Esophagus muscularis mucosa (tissue), 4 donors: ENCODE data around the gene CALML4. TPM values are rescaled to one million over a fixed set of nuclear protein-coding genes. Genes with fewer than 3 reads are reported as not detected.
"Not testable (repeated sequence)": the region's sequence is repeated elsewhere in the genome, so short reads cannot be mapped to it uniquely, and the experiment has no call there.

Experiments
- DNase-seq: peaks from one replicate; pipeline ENCODE4 v3.0.0-alpha.2; 2017; ENCODE audit errors: extremely low spot score
- H3K27ac ChIP-seq, 4 donors: fragments of 200-600 bp; sonication (generic); replicated peaks in 1 of 4; 1 replicate in 3 of 4; 2 replicates in 1 of 4; pipeline ENCODE4 v1.5.1; 2016 to 2019; ENCODE audit warnings: mild to moderate bottlenecking in 1 of 4
- H3K27me3 ChIP-seq, 4 donors: fragments of 200-600 bp; sonication (generic); one replicate each; pipeline versions ENCODE4 v1.5.1 to v1.6.0; 2016 to 2019
- H3K36me3 ChIP-seq, 4 donors: fragments of 200-600 bp; sonication (generic); one replicate each; pipeline ENCODE4 v1.5.1; 2016 to 2019
- H3K4me1 ChIP-seq, 4 donors: fragments of 200-600 bp; sonication (generic); one replicate each; pipeline ENCODE4 v1.5.1; 2016 to 2019
- H3K4me3 ChIP-seq, 4 donors: fragments of 200-600 bp; sonication (generic); 1 replicate in 2 of 4; 2 replicates in 2 of 4; pipeline ENCODE4 v1.5.1; 2016 to 2019; ENCODE audit warnings: mild to moderate bottlenecking in 4 of 4, moderate library complexity in 1 of 4
- H3K9me3 ChIP-seq, 4 donors: fragments of 200-600 bp; sonication (generic); 1 replicate in 3 of 4; 2 replicates in 1 of 4; pipeline ENCODE4 v1.5.1; 2016 to 2019
- CTCF ChIP-seq, 3 experiments: fragments of 200-600 bp in 2 of 3; fragments of 450-650 bp in 1 of 3; sonication (generic) in 2 of 3; IDR thresholded peaks; one replicate each; pipeline ENCODE4 v1.5.1; 2017 to 2019; ENCODE audit warnings: antibody characterized with exemption in 3 of 3, mild to moderate bottlenecking in 2 of 3, moderate library complexity in 1 of 3
- EP300 ChIP-seq: sonication (generic); formaldehyde crosslinking; IDR thresholded peaks from one replicate; pipeline ENCODE4 v1.6.1; 2017; ENCODE audit warnings: antibody characterized with exemption
- POLR2A ChIP-seq: fragments of 450-650 bp; IDR thresholded peaks from one replicate; pipeline ENCODE4 v1.6.1; 2017; ENCODE audit warnings: antibody characterized with exemption, moderate library complexity, mild to moderate bottlenecking, low read depth
- POLR2AphosphoS5 ChIP-seq, 2 donors: sonication (generic); formaldehyde crosslinking; IDR thresholded peaks; one replicate each; pipeline ENCODE4 v1.6.1; 2017; ENCODE audit warnings: antibody characterized with exemption in 2 of 2
- WGBS: methylation state at CpG from one replicate; pipeline ENCODE4 v1.1.5; 2018; 5-methylcytosine and 5-hydroxymethylcytosine counted together
- intact Hi-C: fragments of 100-400 bp; cut with DNase I; formaldehyde crosslinking; loops from one replicate; pipeline ENCODE4 v1.15.1; 2023
- total RNA-seq, 4 donors: library from RNA; depleted of rRNA; stranded (reverse); fragments of >200 nt; gene quantifications; one replicate each; pipeline versions ENCODE4 v1.1.0 to v1.2.1, GENCODE V29; 2016

CALML4 gene
- total RNA-seq, 4 donors from 2014 or later: 14.2 to 45.8 (median 32.1) TPM

- Histone ChIP-seq H3K4me1 (no peaks in the 10 kb centered on the region), H3K4me3 (no peak overlapping the region), H3K9me3 (no peaks in the 10 kb centered on the region), H3K27me3 (no peaks in the 10 kb centered on the region), H3K36me3 (peaks cover 0 to 17% (median 10%) of the 10 kb centered on the region in 4 donors), H3K27ac (no peak overlapping the region)
- whole genome bisulfite sequencing: 83% methylated on average over 4 of the region's 4 CpGs
- intact Hi-C loops: loop anchor here (10.0 kb wide), 1 partner anchor 63 kb away; no protein-coding TSS in a partner anchor
- TF ChIP-seq POLR2AphosphoS5 (IDR thresholded peaks at IDR 0.05) (no peak), CTCF (IDR thresholded peaks at IDR 0.05) (no peak), EP300 (no peak), POLR2A (no peak)
- no peak for DNase-seq
These were observed 12.2 kb upstream of the CALML4 start for GRCh38 chr15:68217341-68217740.

- Histone ChIP-seq H3K4me1 (peaks cover 10 to 16% (median 14%) of the 10 kb centered on the region in 4 donors), H3K27ac (no peak overlapping the region), H3K9me3 (no peaks in the 10 kb centered on the region), H3K4me3 (no peak overlapping the region), H3K27me3 (no peaks in the 10 kb centered on the region), H3K36me3 (peaks cover 0 to 17% (median 10%) of the 10 kb centered on the region in 4 donors)
- 72% methylated on average over 5 of the region's 6 CpGs for WGBS
- no peak for TF ChIP-seq POLR2AphosphoS5 (IDR thresholded peaks at IDR 0.05)
- no peak for TF ChIP-seq EP300
- TF ChIP-seq CTCF (IDR thresholded peaks at IDR 0.05): no peak
- no peak for TF ChIP-seq POLR2A
- intact Hi-C loops: loop anchor here (5.0 to 10.0 kb wide), 2 partner anchors 60 to 158 kb away; no protein-coding TSS in a partner anchor
- no peak for DNase-seq
These were observed 9.7 kb upstream of the CALML4 start for GRCh38 chr15:68214838-68215254.

- 94% methylated on average over 17 of the region's 17 CpGs for WGBS
- Histone ChIP-seq H3K4me1 (peaks cover 10 to 20% (median 16%) of the 10 kb centered on the region in 4 donors), H3K27ac (no peak overlapping the region), H3K27me3 (no peaks in the 10 kb centered on the region), H3K4me3 (no peak overlapping the region), H3K9me3 (no peaks in the 10 kb centered on the region), H3K36me3 (peaks cover 0 to 17% (median 10%) of the 10 kb centered on the region in 4 donors)
- intact Hi-C loops: loop anchor here (5.0 to 10.0 kb wide), 2 partner anchors 59 to 157 kb away; no protein-coding TSS in a partner anchor
- TF ChIP-seq EP300: no peak
- TF ChIP-seq POLR2AphosphoS5 (IDR thresholded peaks at IDR 0.05): no peak
- DNase-seq: no peak
These were observed 9.1 kb upstream of the CALML4 start for GRCh38 chr15:68213991-68214837.

GRCh38 chr15:68213491-68213845 is 8.3 kb upstream of the CALML4 start:
- peaks cover 0 to 16% (median 10%) of the 10 kb centered on the region in 4 donors for H3K36me3 ChIP-seq
- WGBS: 97% methylated on average over 4 of the region's 6 CpGs
- DNase-seq, H3K27ac ChIP-seq, H3K27me3 ChIP-seq, H3K4me3 ChIP-seq, H3K9me3 ChIP-seq: not testable (repeated sequence)
- intact Hi-C loops: loop anchor here (5.0 to 10.0 kb wide), 2 partner anchors 59 to 156 kb away; no protein-coding TSS in a partner anchor
- peaks cover 10 to 20% (median 17%) of the 10 kb centered on the region in 4 donors for H3K4me1 ChIP-seq

- TF ChIP-seq POLR2AphosphoS5 (IDR thresholded peaks at IDR 0.05) (no peak), CTCF (IDR thresholded peaks at IDR 0.05) (no peak), EP300 (no peak)
- WGBS: 91% methylated on average over 10 of the region's 14 CpGs
- intact Hi-C loops: loop anchor here (2.0 to 10.0 kb wide), 3 partner anchors 57 to 349 kb away; no protein-coding TSS in a partner anchor
- peaks cover 0 to 6% (median 3%) of the 10 kb centered on the region in 4 donors for H3K36me3 ChIP-seq
- no peaks in the 10 kb centered on the region for H3K9me3 ChIP-seq
- no peak overlapping the region for H3K4me3 ChIP-seq
- DNase-seq: no peak
- peak overlapping the region in 1 of 4 donors; percentile 71 for H3K27ac ChIP-seq
- peaks cover 10 to 26% (median 19%) of the 10 kb centered on the region in 4 donors for H3K4me1 ChIP-seq
- no peaks in the 10 kb centered on the region for H3K27me3 ChIP-seq
These were observed 6.7 kb upstream of the CALML4 start for GRCh38 chr15:68211656-68212320.
